Measurements from ENCODE around the gene C1S. TPM values are rescaled to one million over a fixed set of nuclear protein-coding genes. Genes with fewer than 3 reads are reported as not detected.
A peak's percentile ranks its signal among the peaks of the same experiment; 100 is the strongest.

C1S gene
- total RNA-seq, 1 donor from 2014 or later = 3.5 TPM

DNA sequence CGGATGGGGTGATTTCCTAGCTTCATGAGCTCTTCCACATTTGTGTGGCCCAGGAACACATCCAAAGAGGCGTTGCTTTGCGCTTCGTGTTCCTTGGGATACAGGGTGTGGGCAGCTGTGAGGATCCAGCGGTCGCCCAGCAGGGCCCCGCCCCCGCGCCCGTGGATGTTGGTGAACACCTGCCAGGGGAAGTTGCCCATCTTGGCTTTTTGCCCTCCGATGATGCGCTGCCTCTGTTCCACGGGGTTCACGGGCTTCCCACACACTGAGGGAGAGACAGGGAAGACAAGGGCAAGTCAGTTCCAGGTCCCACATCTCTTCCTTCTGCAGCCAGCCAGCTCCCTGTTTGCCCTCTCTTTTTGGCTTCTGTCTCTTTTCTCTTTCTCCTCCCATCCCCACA lies 20.5 kb downstream of the C1S start:
- peaks cover 3% of the 10 kb centered on the region for H3K27me3 Mint-ChIP-seq (ENCODE audit: unreplicated experiment)
- H3K4me1 Mint-ChIP-seq (ENCODE audit: low read depth, unreplicated experiment) = no peaks in the 10 kb centered on the region
- H3K36me3 Mint-ChIP-seq (ENCODE audit: unreplicated experiment) = peaks cover 6% of the 10 kb centered on the region
- TF ChIP-seq, protein P1, sequence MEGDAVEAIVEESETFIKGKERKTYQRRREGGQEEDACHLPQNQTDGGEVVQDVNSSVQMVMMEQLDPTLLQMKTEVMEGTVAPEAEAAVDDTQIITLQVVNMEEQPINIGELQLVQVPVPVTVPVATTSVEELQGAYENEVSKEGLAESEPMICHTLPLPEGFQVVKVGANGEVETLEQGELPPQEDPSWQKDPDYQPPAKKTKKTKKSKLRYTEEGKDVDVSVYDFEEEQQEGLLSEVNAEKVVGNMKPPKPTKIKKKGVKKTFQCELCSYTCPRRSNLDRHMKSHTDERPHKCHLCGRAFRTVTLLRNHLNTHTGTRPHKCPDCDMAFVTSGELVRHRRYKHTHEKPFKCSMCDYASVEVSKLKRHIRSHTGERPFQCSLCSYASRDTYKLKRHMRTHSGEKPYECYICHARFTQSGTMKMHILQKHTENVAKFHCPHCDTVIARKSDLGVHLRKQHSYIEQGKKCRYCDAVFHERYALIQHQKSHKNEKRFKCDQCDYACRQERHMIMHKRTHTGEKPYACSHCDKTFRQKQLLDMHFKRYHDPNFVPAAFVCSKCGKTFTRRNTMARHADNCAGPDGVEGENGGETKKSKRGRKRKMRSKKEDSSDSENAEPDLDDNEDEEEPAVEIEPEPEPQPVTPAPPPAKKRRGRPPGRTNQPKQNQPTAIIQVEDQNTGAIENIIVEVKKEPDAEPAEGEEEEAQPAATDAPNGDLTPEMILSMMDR (IDR thresholded peaks at IDR 0.05; ENCODE audit: partially characterized antibody, unreplicated experiment) = no peak
- H3K27ac Mint-ChIP-seq (ENCODE audit: unreplicated experiment) = no peak overlapping the region
- peaks cover 2% of the 10 kb centered on the region for H3K9me3 Mint-ChIP-seq (ENCODE audit: unreplicated experiment)
- no peak for DNase-seq
- no peak overlapping the region for H3K4me3 Mint-ChIP-seq (ENCODE audit: unreplicated experiment)

DNA sequence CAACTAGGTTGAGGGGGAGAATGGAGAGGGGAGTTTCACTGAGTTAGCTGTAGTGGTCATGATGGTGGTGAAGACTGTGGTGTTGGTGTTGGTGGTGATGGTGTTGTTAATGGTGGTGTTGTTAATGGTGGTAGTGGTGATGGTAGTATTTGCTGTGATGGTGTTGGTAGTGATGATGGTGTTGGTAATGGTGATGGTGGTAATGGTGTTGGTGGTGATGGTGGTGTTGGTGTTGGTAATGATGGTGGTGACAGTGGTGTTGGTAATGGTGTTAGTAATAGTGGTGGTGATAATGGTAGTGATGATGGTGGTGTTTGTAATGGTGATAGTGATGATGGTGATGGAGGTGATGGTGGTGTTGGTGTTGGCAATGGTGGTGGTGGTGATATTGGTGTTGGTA lies 22.6 kb downstream of the C1S start:
- Mint-ChIP-seq H3K27ac (ENCODE audit: unreplicated experiment) (no peak overlapping the region), H3K9me3 (ENCODE audit: unreplicated experiment) (peaks cover 5% of the 10 kb centered on the region), H3K4me1 (ENCODE audit: low read depth, unreplicated experiment) (no peaks in the 10 kb centered on the region), H3K4me3 (ENCODE audit: unreplicated experiment) (no peak overlapping the region), H3K27me3 (ENCODE audit: unreplicated experiment) (peaks cover 2% of the 10 kb centered on the region), H3K36me3 (ENCODE audit: unreplicated experiment) (no peaks in the 10 kb centered on the region)
- DNase-seq = no peak
- TF ChIP-seq, protein P1 (IDR thresholded peaks at IDR 0.05; ENCODE audit: partially characterized antibody, unreplicated experiment) = no peak

DNA sequence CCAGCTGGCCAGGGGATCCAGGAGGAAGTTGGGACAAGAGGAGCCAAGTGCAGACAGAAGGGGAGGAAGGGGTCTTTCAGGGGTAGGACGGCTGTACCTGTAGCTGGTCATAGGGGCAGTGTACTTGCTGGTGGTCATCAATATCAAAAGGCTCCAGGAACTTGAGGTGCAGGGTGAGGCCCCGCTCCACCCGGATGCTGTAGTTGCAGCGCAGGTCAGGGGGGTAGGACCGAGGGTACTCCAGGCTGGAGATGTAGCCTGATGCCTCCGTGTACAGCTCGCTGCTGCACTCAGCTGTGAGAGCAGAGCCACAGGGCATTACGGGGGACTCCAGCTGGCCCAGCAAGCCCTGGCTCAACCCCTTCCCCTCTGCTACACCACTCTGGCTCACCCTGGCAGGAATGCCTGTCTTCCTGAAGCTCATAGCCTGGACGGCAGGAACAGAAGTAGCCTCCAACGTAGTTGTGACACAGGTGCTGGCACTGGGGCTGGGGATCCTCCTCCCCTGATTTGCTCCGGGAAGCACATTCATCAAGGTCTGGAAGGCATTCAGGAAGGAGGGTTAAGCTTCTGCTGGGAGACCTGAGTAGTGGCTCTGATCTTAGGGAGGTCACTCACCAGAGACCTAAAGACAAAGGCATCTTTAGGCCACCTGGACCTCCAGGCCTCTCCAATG lies 28.8 kb downstream of the C1S start:
- Mint-ChIP-seq H3K36me3 (ENCODE audit: unreplicated experiment) (no peaks in the 10 kb centered on the region), H3K27ac (ENCODE audit: unreplicated experiment) (no peak overlapping the region), H3K4me1 (ENCODE audit: low read depth, unreplicated experiment) (peaks cover 9% of the 10 kb centered on the region), H3K27me3 (ENCODE audit: unreplicated experiment) (peaks cover 7% of the 10 kb centered on the region), H3K9me3 (ENCODE audit: unreplicated experiment) (peaks cover 8% of the 10 kb centered on the region), H3K4me3 (ENCODE audit: unreplicated experiment) (no peak overlapping the region)
- no peak for DNase-seq
- TF ChIP-seq, protein P1 (IDR thresholded peaks at IDR 0.05; ENCODE audit: partially characterized antibody, unreplicated experiment) = no peak

DNA sequence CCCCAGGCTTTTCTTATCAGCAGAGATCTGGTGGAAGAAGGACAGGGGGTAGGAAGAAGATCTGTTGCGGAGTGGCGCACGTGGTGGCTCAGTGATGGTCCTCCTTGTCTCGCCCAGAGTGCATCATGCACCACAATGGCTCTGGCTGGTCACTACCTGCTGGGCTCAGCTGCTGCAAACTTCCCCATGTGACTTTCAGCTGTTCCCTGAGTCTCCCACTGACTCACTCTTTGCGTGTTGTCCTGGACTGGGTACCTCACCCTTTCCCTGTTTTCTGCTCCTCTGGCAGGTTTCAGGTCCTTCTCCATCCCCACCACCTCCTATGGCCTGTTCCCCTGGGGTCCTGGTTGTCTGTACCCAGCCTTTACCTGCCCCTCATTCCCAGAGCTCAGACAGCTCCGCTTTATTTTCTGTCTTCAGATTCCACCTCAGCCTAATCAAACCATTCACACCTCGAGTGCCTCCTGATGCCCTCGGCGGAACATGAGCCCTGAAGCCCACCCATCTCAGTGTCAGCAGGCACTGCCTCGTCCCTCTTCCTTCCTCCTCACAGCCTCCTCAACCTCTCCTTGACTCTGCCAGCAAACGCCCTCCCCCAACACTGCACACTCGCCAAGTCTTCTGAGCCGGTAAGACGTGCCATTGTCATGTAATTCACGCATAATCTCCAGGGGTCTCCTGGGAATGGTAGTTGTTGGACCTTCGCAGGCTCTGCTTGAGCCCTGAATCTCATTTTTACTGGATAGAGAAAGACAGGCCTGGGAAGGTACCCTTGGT lies 29.9 kb downstream of the C1S start:
- Mint-ChIP-seq H3K36me3 (ENCODE audit: unreplicated experiment) (no peaks in the 10 kb centered on the region), H3K27me3 (ENCODE audit: unreplicated experiment) (peaks cover 7% of the 10 kb centered on the region), H3K27ac (ENCODE audit: unreplicated experiment) (peak overlapping the region; percentile 22), H3K9me3 (ENCODE audit: unreplicated experiment) (peaks cover 8% of the 10 kb centered on the region), H3K4me3 (ENCODE audit: unreplicated experiment) (peak overlapping the region; percentile 53), H3K4me1 (ENCODE audit: low read depth, unreplicated experiment) (peaks cover 9% of the 10 kb centered on the region)
- TF ChIP-seq, protein P1 (IDR thresholded peaks at IDR 0.05; ENCODE audit: partially characterized antibody, unreplicated experiment) = no peak
- no peak for DNase-seq

DNA sequence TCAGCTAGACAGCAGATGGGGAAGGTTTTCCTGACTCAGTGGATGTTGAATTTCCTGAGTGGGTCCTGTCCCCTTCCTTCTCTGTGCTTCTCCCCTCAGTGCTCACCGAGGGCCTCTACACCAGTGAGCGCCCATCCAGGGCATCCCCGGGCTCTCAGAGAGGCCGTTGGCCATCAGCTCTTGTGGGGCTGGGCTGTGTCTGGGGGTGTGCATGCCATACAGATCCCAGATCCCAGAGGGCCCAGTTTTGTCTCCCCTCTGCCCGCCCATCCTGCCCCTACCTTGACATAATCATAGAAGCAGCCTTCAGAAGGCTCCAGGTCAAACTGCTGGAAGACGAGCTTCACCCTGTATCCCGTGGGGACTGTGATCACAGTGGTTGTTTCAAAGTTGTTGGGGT lies 30.7 kb downstream of the C1S start:
- no peak for DNase-seq
- Mint-ChIP-seq H3K4me3 (ENCODE audit: unreplicated experiment) (no peak overlapping the region), H3K36me3 (ENCODE audit: unreplicated experiment) (no peaks in the 10 kb centered on the region), H3K27ac (ENCODE audit: unreplicated experiment) (no peak overlapping the region), H3K27me3 (ENCODE audit: unreplicated experiment) (peaks cover 8% of the 10 kb centered on the region), H3K9me3 (ENCODE audit: unreplicated experiment) (peaks cover 8% of the 10 kb centered on the region), H3K4me1 (ENCODE audit: low read depth, unreplicated experiment) (peaks cover 9% of the 10 kb centered on the region)
- TF ChIP-seq, protein P1 (IDR thresholded peaks at IDR 0.05; ENCODE audit: partially characterized antibody, unreplicated experiment) = no peak

Measured in glutamatergic neuron (in vitro differentiated cells).